ENCODE results near the gene ST8SIA5. TPM values are rescaled to one million over a fixed set of nuclear protein-coding genes. Genes with fewer than 3 reads are reported as not detected.

The ST8SIA5 gene
- total RNA-seq, 2 experiments from 2014 or later: not detected

GRCh38 chr18:46678785-46679399 lies 78.0 kb downstream of the ST8SIA5 start:
- DNase-seq (no peak), ATAC-seq (no peak)
- CTCF ChIA-PET: no interaction called here
- POLR2A ChIA-PET: no interaction called here
- no peak overlapping the region for H3K27ac Mint-ChIP-seq
- H3K9me3 Mint-ChIP-seq: no peaks in the 10 kb centered on the region
- no peaks in the 10 kb centered on the region for H3K4me1 Mint-ChIP-seq (ENCODE audit: low read depth)
- no peak for TF ChIP-seq CTCF (IDR thresholded peaks at IDR 0.05)
- intact Hi-C loops (cut with micrococcal nuclease): no loop called here
- H3K36me3 Mint-ChIP-seq (ENCODE audit: low read depth): no peaks in the 10 kb centered on the region
- H3K27me3 Mint-ChIP-seq: peaks cover 14% of the 10 kb centered on the region
- no peak overlapping the region for H3K4me3 Mint-ChIP-seq

DNA sequence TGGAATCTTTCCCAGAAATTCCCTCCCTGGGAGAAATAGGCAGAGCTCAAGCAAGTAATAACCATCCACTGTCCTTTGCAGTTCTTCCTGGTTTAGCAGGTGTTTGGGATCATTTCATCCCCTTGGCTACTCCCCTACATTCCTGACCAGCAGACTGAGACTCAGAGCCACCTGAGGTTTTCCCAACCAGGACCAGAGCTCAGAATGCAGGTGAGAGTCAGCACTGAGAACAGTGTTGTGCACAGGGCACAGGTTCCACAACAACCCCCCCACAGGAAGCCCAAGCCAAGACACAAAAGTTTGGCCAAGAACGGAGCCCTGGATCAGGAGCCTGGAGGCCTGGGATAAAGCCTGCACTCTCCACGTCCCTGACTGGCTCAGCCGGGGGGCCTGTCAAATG lies 78.8 kb downstream of the ST8SIA5 start:
- ChIA-PET CTCF (no interaction called here), POLR2A (no interaction called here)
- no peaks in the 10 kb centered on the region for H3K36me3 Mint-ChIP-seq (ENCODE audit: low read depth)
- no peaks in the 10 kb centered on the region for H3K9me3 Mint-ChIP-seq
- peaks cover 14% of the 10 kb centered on the region for H3K27me3 Mint-ChIP-seq
- TF ChIP-seq CTCF (IDR thresholded peaks at IDR 0.05): no peak
- no peak for ATAC-seq
- no peak for DNase-seq
- intact Hi-C loops (cut with micrococcal nuclease): no loop called here
- H3K4me3 Mint-ChIP-seq: no peak overlapping the region
- no peaks in the 10 kb centered on the region for H3K4me1 Mint-ChIP-seq (ENCODE audit: low read depth)
- H3K27ac Mint-ChIP-seq: no peak overlapping the region

GRCh38 chr18:46677611-46678010 lies 79.2 kb downstream of the ST8SIA5 start:
- H3K36me3 Mint-ChIP-seq (ENCODE audit: low read depth): no peaks in the 10 kb centered on the region
- peaks cover 14% of the 10 kb centered on the region for H3K27me3 Mint-ChIP-seq
- no peaks in the 10 kb centered on the region for H3K9me3 Mint-ChIP-seq
- TF ChIP-seq CTCF (IDR thresholded peaks at IDR 0.05): no peak
- no peak overlapping the region for H3K27ac Mint-ChIP-seq
- intact Hi-C loops (cut with micrococcal nuclease): no loop called here
- POLR2A ChIA-PET: no interaction called here
- CTCF ChIA-PET: no interaction called here
- no peak overlapping the region for H3K4me3 Mint-ChIP-seq
- DNase-seq: no peak
- no peak for ATAC-seq
- peaks cover 4% of the 10 kb centered on the region for H3K4me1 Mint-ChIP-seq (ENCODE audit: low read depth)

DNA sequence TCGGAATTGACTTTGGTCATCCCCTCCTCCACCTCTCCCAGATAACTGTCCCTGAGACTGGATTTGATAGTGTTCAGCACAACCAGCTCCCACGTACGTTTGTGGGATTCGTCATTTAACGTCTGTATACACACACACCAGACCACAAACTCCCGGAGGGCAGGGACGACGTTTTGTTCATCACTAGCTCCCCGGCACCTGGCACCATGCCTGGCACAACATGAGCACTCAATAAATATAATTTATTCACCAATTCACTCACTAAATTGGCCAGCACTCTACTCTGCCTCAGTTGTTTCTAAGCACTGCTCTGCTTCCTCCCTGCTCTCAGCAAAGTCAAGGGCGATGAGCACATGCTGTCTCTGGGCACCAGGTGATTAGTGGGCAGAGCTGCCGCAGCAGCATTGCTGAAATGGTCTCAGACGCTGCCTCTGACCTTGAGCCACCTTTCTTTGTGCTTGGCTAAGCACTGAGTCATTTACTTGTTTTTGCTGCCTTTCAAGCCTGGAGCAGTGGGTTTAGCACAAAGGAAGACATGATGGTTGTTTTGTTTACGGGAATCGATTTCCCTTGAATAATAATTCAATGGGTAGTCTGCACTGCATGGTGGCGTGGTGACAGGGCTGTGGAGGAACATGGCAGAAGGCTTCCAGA lies 80.5 kb downstream of the ST8SIA5 start:
- Mint-ChIP-seq H3K27ac (no peak overlapping the region), H3K9me3 (no peaks in the 10 kb centered on the region), H3K27me3 (peaks cover 14% of the 10 kb centered on the region), H3K36me3 (ENCODE audit: low read depth) (no peaks in the 10 kb centered on the region), H3K4me3 (no peak overlapping the region), H3K4me1 (ENCODE audit: low read depth) (peaks cover 11% of the 10 kb centered on the region)
- DNase-seq: no peak
- ATAC-seq: no peak
- no peak for TF ChIP-seq CTCF (IDR thresholded peaks at IDR 0.05)
- intact Hi-C loops (cut with micrococcal nuclease): no loop called here
- ChIA-PET CTCF (interaction anchor here (3.1 kb wide), 1 partner anchor 18 kb away, joined by 12 read pairs; no protein-coding TSS in a partner anchor), POLR2A (no interaction called here)

- Mint-ChIP-seq H3K9me3 (no peaks in the 10 kb centered on the region), H3K4me1 (ENCODE audit: low read depth) (peaks cover 11% of the 10 kb centered on the region), H3K27ac (no peak overlapping the region), H3K36me3 (ENCODE audit: low read depth) (no peaks in the 10 kb centered on the region), H3K4me3 (no peak overlapping the region), H3K27me3 (peaks cover 14% of the 10 kb centered on the region)
- no peak for ATAC-seq
- TF ChIP-seq CTCF (IDR thresholded peaks at IDR 0.05): no peak
- intact Hi-C loops (cut with micrococcal nuclease): no loop called here
- POLR2A ChIA-PET: no interaction called here
- CTCF ChIA-PET: interaction anchor here (1.0 to 3.1 kb wide), 2 partner anchors 10 to 17 kb away, joined by 3 to 12 read pairs; no protein-coding TSS in a partner anchor
- DNase-seq: no peak
Measured at GRCh38 chr18:46675112-46675511, 81.7 kb downstream of the ST8SIA5 start.
